Kidney capillary endothelial cell (primary cell): Measurements from ENCODE around the gene PKIG.

ENCODE experiments used
- DNase-seq: peaks from one replicate; pipeline ENCODE4 v3.0.0-alpha.2; 2018; ENCODE audit warnings: low spot score

Gene PKIG

GRCh38 chr20:44596876-44597275 lies 14.5 kb downstream of the PKIG start:
- no peak for DNase-seq

GRCh38 chr20:44597516-44597915 lies 15.1 kb downstream of the PKIG start:
- no peak for DNase-seq

DNA sequence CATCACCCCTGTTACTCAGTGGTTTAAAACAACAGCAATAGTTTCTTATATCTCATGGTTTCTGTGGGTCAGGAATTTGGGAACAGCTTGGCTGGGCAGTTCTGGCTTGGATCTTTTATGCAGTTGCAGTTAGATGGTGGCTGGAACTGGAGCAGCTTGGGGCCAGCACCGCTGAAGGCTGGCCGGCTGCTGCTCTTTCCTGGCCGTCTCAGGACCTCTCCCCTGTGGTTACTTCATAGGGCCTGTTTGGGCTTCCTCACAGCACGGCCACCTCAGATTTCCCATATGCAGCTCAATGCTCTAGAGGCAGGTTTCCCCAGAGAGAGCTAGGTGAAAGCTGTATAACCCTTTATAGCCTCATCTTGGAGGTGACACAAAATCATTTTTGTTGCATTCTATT lies 15.6 kb downstream of the PKIG start:
- DNase-seq: no peak

DNA sequence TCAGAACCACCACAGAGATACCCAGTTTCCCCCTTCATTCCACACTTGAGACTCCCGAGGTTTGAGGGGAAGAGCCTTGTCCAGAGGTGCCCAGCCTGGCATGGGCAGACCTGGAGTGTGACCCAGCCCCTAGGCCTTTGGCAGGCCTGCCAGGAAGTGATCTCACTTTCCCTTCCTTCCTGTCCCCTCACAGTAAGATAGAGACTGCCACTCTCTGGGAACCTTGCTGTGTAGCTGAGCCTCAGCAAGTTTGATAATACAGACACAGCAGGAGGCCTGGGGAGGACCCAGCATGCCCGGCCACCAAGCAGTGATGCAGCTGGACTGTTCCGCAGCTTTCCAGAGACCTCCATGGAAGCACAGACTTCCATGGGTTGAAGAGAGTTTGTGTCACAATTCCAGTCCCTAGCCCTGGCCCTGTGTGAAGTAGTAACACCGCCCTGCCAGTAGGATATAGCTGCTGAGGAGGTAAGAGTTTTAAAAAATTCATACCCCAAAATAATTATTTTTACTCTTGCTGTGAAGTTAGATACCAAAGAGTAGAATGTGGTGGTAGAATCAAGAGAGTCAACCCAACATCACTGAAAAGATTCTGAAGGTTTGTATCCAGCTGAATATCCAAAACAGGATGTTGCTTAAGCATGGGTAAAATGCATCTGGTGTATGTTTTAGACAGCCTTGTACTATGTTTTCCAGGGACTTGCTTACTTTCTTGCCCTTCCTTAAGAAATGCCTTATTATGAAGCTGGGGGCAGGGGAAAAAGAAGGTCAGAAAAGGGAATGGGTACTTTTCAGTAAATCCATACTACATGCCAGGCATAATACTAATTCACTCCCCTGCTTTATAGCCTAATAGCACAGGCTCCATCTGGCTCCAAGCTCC lies 16.3 kb downstream of the PKIG start:
- DNase-seq: peak; percentile 79

DNA sequence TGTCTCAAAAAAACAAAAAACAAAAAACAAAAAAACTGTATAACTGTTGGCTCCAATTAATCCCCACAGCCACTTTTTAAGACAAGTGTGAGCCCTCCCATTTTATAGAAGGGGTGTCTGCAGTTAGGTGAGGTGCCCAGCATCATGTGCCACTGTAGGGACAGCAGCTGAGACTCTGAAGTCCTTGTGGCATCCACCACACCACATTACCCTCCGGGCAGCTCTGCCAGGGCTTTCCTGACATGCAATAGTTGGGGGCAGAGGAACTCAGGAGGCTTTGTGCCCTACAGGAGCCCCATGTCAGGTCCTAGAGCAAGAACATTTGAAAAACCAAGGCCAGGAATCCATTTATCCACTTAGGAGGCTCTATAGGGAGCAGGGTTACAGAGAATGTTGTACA lies 17.3 kb downstream of the PKIG start:
- DNase-seq: no peak

- DNase-seq: no peak
Measured at GRCh38 chr20:44600301-44600700, 17.9 kb downstream of the PKIG start.

GRCh38 chr20:44600758-44601201 lies 18.4 kb downstream of the PKIG start:
- no peak for DNase-seq

DNA sequence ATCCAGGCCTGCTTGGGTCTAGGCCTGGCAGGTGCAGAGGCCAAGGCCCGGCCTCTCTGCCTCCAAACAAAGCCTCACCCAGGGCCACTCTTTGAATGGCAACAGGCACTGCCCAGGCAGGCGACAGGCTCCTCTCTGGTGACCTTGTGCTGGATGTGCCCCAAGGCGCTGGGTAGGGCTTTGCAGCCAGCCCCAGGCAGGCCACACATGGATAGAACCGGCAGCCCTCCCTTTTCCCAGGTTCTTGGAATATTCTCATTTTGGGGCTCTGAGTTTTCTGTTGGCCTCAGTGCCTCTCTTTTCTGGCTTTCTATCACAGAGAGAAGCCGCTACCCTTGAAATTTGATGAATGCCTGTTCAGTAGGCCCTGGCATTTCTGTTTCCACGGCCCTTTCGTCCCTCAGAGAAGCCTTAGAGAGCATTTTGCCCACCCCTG lies 18.9 kb downstream of the PKIG start:
- DNase-seq: no peak

- DNase-seq: no peak
Measured at GRCh38 chr20:44601801-44602204, 19.4 kb downstream of the PKIG start.

- DNase-seq: no peak
Measured at GRCh38 chr20:44603327-44603726, 20.9 kb downstream of the PKIG start.

DNA sequence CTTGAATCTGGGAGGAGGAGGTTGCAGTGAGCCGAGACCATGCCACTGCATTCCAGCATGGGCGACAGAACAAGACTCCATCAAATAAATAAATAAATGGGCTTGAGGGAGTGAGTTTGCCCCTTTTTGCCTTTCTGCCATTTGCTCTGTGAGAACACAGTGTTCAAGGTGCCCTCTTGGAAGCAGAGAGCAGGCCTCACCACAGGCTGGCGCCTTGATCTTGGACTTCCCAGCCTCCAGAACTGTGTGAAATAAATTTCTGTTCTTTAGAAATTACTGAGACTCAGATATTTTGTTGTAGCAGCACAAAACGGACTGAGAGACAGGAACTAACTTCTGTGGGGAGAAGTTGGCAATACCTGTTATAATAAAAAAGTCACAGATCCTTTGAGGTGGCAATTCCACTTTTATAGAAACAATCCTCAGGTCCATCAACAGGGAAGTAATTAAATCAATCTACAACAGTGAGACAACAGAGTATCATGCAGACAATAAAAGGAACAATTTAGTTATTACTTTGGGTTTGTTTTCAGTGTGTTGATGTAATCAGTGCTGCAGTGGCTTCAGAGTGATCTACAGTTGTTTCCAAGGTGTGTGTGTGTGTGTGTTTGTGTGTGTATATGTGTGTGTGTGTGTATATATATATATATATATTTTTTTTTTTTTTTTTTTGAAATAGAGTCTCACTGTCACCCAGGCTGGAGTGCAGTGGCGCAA lies 24.5 kb downstream of the PKIG start:
- DNase-seq: no peak

DNA sequence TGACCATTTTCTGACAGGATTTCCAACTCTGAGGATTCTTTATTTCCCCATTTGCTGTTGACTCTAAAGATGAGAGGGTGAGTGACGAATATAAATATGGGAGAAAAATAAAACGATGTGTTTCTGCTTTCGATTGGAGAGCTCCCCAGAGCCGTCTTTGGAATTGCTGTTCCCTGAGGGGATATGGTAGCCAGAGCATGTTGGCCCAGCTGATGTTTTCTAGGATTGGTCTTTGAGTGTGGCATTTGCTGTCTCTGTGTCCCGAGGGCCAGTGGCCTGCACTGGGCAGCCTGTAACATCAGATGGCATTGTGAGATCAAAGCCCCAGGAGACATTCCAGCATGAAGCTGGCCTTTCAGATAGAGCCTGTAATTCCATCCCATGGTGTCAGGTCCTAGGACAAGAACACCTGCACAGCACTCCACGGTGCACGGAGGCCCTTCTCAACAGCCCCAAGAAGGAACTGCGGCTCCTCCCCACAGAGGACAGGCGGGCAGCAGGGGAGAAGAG lies 26.7 kb downstream of the PKIG start:
- no peak for DNase-seq

GRCh38 chr20:44609516-44610312 lies 27.3 kb downstream of the PKIG start:
- peak; percentile 94 for DNase-seq

GRCh38 chr20:44610313-44610962 lies 28.1 kb downstream of the PKIG start:
- DNase-seq: no peak

DNA sequence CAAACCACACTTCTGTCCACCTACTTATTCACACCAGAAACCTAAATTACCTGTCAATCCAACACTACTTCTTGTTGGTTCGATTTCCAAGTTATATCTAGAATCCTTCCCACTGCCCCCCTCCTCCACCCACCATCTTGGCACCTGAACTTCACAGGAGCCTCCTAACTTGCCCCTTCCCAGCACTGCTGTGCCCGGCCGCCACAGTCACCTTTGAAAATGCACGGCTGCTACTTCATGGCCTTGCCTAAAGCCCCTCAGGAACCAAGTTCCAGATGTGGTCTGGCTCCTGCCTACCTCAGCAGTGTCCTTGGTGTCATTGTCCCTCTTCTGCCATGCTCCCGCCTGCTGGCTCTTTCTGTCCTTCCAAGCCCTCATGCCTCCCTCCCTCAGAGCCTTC lies 31.2 kb downstream of the PKIG start:
- DNase-seq: no peak

- DNase-seq: no peak
Measured at GRCh38 chr20:44614525-44614924, 32.1 kb downstream of the PKIG start.

DNA sequence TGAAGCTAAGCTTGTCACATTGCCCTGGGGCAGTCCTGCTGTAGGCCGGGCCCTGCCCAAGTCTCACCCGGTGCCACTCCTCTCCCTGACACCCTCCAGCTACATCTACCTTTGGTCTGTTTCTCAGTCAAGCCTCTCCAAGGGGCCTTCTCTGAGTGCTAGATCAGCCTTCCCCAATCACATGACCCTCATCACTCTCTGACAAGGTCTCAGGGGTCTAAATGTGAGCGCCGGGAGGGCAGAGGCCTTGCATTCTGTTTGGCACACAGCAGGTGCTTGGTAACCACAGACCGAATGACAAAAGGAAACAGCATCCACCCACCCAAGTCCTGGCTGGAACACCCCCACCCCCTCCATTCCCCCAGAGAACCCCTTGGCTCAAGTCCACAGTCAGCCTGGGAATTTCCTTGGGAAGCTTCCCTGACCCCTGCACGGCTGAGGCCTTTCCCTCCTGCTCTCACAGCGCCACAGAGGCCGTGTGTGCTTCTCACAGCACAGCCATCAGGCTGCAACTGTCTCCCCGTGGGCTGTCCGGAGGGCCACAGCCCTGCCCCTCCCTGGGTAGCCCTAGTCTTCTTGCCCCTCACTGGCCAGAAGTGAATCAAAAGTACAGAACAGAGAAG lies 32.9 kb downstream of the PKIG start:
- no peak for DNase-seq

DNA sequence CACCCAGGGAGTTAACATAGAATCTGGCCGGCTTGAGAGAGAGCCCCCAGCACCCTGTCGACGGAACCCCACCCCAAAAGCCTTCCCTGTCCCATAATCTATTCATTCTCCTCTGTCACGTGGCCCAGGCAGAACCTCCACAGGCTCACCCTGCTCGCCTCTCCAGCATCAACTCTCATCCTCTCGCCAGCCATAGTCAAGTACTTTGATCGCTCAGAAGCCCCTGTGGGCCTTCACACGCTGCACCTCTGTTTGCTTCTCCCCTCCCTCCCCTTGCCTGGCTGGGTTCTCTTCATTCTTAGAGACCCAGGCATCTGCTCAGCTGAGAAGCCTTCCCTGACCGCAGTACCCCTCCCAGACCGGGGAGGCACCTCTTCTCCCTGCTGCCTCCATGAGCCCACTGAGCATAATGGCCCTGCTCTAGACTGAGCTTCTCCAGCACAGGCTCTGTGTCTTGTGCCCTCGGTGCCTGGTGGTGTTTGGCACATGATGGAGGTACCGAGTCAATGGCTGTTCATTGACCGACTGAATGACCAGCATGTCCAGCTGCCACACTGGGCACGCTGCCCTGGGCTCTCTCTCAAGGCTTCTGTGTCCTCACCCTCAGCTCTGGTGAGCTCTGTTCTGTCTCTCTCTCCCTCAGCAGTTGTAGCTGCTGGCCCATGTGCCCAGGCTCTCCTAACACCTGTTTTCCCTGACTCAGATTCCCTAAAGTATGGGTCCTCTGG lies 33.7 kb downstream of the PKIG start:
- no peak for DNase-seq

DNA sequence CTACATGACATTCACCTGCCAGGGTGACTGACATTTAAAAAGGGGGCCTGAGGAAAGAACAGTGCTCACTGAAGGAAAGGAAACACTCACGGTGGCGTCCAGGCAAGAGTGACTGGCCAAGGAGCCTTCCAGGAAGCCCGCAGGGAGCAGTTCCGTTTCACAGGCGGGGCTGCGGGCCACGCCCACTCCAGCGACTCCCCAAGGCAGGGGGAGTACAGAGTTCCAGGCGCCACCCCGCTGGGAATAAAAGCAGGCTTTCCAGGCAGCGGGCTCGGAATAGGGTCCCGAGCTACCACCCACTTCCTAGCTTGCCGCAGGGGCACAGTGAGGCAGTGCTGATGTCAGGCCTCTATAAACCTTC lies 34.2 kb downstream of the PKIG start:
- no peak for DNase-seq

- no peak for DNase-seq
Measured at GRCh38 chr20:44618318-44618731, 35.9 kb downstream of the PKIG start.

- DNase-seq: no peak
Measured at GRCh38 chr20:44619294-44619693, 36.9 kb downstream of the PKIG start.
